Vagina (tissue), 2 donors: ENCODE data around the gene NAV2. TPM values are rescaled to one million over a fixed set of nuclear protein-coding genes. Genes with fewer than 3 reads are reported as not detected.

Experiments used
- DNase-seq, 2 donors: peaks; one replicate each; pipeline ENCODE4 v3.0.0-alpha.2; 2017; ENCODE audit errors: extremely low spot score in 2 of 2
- H3K27ac ChIP-seq: fragments of 200-600 bp; sonication (generic); one replicate; pipeline ENCODE4 v1.5.1; 2019
- H3K27me3 ChIP-seq: fragments of 200-600 bp; sonication (generic); one replicate; pipeline ENCODE4 v1.5.1; 2019
- H3K36me3 ChIP-seq, 2 donors: fragments of 200-600 bp; sonication (generic); one replicate each; pipeline ENCODE4 v1.5.1; 2017 to 2019
- H3K4me1 ChIP-seq: fragments of 200-600 bp; sonication (generic); one replicate; pipeline ENCODE4 v1.5.1; 2019
- H3K4me3 ChIP-seq, 2 donors: fragments of 200-600 bp; sonication (generic); 1 replicate in 1 of 2; 2 replicates in 1 of 2; pipeline ENCODE4 v1.5.1; 2016 to 2019
- H3K9me3 ChIP-seq: fragments of 200-600 bp; sonication (generic); one replicate; pipeline ENCODE4 v1.5.1; 2019
- CTCF ChIP-seq, 3 experiments: fragments of 450-650 bp in 2 of 3; fragments of 200-600 bp in 1 of 3; sonication (generic) in 1 of 3; IDR thresholded peaks; one replicate each; pipeline ENCODE4 v1.5.1; 2017 to 2019; ENCODE audit warnings: antibody characterized with exemption in 3 of 3, mild to moderate bottlenecking in 2 of 3, moderate library complexity in 2 of 3
- POLR2A ChIP-seq, 2 donors: fragments of 450-650 bp; IDR thresholded peaks; one replicate each; pipeline ENCODE4 v1.6.1; 2017; ENCODE audit warnings: antibody characterized with exemption in 2 of 2, mild to moderate bottlenecking in 2 of 2, moderate library complexity in 2 of 2
- POLR2AphosphoS5 ChIP-seq, 2 donors: sonication (generic); formaldehyde crosslinking; IDR thresholded peaks; one replicate each; pipeline ENCODE4 v1.9.0; 2017; ENCODE audit warnings: antibody characterized with exemption in 2 of 2, mild to moderate bottlenecking in 2 of 2, low read depth in 1 of 2; ENCODE audit not compliant: insufficient read depth in 1 of 2
- intact Hi-C: fragments of 100-400 bp; cut with DNase I; formaldehyde crosslinking; loops from one replicate; pipeline ENCODE4 v1.15.1; 2023
- total RNA-seq: library from RNA; depleted of rRNA; stranded (reverse); fragments of >200 nt; gene quantifications from one replicate; pipeline ENCODE4 v1.2.3, GENCODE V29; 2016

NAV2 gene
- total RNA-seq, 1 donor from 2014 or later, result 25.3 TPM

- no peak for DNase-seq
- TF ChIP-seq CTCF (IDR thresholded peaks at IDR 0.05) (no peak), POLR2A (IDR thresholded peaks at IDR 0.05) (no peak), POLR2AphosphoS5 (IDR thresholded peaks at IDR 0.05; ENCODE audit: insufficient read depth in 1 of 2, low read depth in 1 of 2) (no peak)
- no peaks in the 10 kb centered on the region for H3K9me3 ChIP-seq
- peaks cover 40% of the 10 kb centered on the region for H3K4me1 ChIP-seq
- no peaks in the 10 kb centered on the region for H3K36me3 ChIP-seq
- H3K4me3 ChIP-seq, result no peak overlapping the region
- intact Hi-C loops, result no loop called here
- no peak overlapping the region for H3K27ac ChIP-seq
- no peaks in the 10 kb centered on the region for H3K27me3 ChIP-seq
Observed at GRCh38 chr11:19982774-19983495, 270.3 kb downstream of the NAV2 start.

- no peak overlapping the region for H3K27ac ChIP-seq
- DNase-seq, result no peak
- intact Hi-C loops, result no loop called here
- H3K4me1 ChIP-seq, result peaks cover 43% of the 10 kb centered on the region
- H3K9me3 ChIP-seq, result no peaks in the 10 kb centered on the region
- no peak overlapping the region for H3K4me3 ChIP-seq
- TF ChIP-seq POLR2A (IDR thresholded peaks at IDR 0.05), result no peak
- TF ChIP-seq POLR2AphosphoS5 (IDR thresholded peaks at IDR 0.05; ENCODE audit: insufficient read depth in 1 of 2, low read depth in 1 of 2), result no peak
- no peak for TF ChIP-seq CTCF (IDR thresholded peaks at IDR 0.05)
- H3K36me3 ChIP-seq, result no peaks in the 10 kb centered on the region
- no peaks in the 10 kb centered on the region for H3K27me3 ChIP-seq
Observed at GRCh38 chr11:19984048-19984742, 271.6 kb downstream of the NAV2 start.

DNA sequence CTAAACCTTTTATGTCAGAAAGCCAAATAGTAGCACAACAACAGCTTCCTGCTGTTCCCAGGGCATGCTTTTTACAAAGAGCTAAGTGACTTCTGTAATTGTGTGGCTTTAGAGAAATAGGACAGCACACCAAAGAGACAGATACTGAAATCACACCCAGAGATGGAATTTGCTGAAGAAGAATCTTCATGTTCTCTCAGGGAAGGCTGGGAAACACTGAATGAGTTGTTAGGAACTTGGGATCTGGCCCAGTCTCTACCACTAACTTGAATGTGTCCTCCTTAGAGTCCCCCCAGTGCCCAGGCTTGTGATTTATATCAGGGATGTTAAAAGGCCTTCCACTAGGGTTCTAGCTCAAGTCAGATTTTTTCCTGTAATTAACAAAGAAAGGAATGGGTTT, 272.5 kb downstream of the NAV2 start:
- H3K4me1 ChIP-seq, result peaks cover 34% of the 10 kb centered on the region
- H3K27ac ChIP-seq, result no peak overlapping the region
- H3K36me3 ChIP-seq, result no peaks in the 10 kb centered on the region
- no peak for DNase-seq
- intact Hi-C loops, result no loop called here
- H3K9me3 ChIP-seq, result no peaks in the 10 kb centered on the region
- TF ChIP-seq CTCF (IDR thresholded peaks at IDR 0.05) (no peak), POLR2AphosphoS5 (IDR thresholded peaks at IDR 0.05; ENCODE audit: insufficient read depth in 1 of 2, low read depth in 1 of 2) (no peak), POLR2A (IDR thresholded peaks at IDR 0.05) (no peak)
- H3K27me3 ChIP-seq, result no peaks in the 10 kb centered on the region
- no peak overlapping the region for H3K4me3 ChIP-seq

DNA sequence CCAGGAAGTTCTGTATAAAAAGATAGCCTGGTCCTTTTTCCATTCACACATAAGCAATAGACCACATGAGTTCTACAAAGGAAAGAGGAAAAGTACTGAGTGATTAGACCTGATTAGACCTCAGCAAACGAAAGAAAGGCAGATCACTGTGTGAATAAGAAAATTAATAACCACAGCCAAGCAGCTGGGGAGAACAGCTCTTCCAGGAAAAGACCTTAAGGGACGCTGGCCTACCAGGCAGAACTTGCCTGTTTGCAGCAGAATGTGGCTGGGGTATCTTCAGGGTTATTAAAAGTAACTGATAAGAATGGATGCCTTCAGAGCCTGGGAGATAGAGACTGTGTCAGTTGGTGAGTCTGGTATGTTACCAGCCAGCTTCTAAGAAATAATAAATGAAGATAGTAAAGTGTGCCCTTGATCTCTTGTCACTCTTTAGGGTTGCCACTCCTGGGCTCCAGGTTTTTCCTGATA, 274.7 kb downstream of the NAV2 start:
- intact Hi-C loops, result no loop called here

More for the DNA sequence above, 274.7 kb downstream of the NAV2 start:
- no peaks in the 10 kb centered on the region for H3K27me3 ChIP-seq
- no peaks in the 10 kb centered on the region for H3K9me3 ChIP-seq
- H3K36me3 ChIP-seq, result no peaks in the 10 kb centered on the region
- no peak overlapping the region for H3K27ac ChIP-seq
- DNase-seq, result no peak
- H3K4me3 ChIP-seq, result no peak overlapping the region
- H3K4me1 ChIP-seq, result peaks cover 22% of the 10 kb centered on the region
- TF ChIP-seq CTCF (IDR thresholded peaks at IDR 0.05), result no peak
- TF ChIP-seq POLR2AphosphoS5 (IDR thresholded peaks at IDR 0.05; ENCODE audit: insufficient read depth in 1 of 2, low read depth in 1 of 2), result no peak
- no peak for TF ChIP-seq POLR2A (IDR thresholded peaks at IDR 0.05)
